NCI-H774 (cell line): ENCODE measurements around the gene ERC1.
"Not testable (repeated sequence)": the region's sequence is repeated elsewhere in the genome, so short reads cannot be mapped to it uniquely, and the experiment has no call there.

Experiments used
- DNase-seq: peaks from one replicate; lab custom pipeline; 2025; lab: John Stamatoyannopoulos, UW

The ERC1 gene

GRCh38 chr12:1189163-1189562 lies 198.1 kb downstream of the ERC1 start:
- DNase-seq, result no peak

GRCh38 chr12:1195513-1195912 lies 204.5 kb downstream of the ERC1 start:
- DNase-seq, result no peak

DNA sequence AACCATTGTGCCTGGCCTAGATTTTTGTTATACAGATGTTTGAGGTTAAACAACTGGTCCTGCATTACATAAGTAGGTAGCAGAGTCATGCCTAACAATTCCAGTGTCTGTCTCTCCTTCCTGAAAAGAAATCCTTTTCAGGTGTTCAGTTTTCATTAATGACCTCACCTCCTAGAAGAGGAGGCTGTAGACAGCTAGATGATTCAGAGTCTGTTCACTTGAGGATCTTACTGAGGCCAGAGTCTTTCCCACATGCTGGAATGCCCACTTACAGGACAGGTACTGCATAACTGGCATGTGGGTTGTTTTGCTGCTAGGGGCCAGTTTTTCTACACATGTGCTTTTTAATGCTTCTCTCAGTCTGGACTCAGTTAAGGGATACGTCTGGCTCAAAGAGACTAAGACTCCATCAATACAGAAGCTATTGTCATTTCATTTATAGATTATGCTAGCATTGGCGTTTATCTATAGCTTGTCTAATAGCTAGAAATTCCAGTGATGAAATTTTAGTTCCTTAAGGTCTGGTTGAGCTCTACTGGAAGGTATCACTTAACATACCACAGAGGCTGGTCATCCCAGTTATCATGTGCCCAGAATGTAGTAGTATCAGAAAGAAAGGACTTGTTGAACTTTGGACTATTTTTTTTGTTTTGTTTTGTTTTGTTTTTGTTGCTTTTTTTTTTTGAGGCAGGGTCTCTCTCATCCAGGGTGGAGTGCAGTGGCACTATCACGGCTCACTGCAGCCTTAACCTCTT lies 206.4 kb downstream of the ERC1 start:
- DNase-seq, result no peak

DNA sequence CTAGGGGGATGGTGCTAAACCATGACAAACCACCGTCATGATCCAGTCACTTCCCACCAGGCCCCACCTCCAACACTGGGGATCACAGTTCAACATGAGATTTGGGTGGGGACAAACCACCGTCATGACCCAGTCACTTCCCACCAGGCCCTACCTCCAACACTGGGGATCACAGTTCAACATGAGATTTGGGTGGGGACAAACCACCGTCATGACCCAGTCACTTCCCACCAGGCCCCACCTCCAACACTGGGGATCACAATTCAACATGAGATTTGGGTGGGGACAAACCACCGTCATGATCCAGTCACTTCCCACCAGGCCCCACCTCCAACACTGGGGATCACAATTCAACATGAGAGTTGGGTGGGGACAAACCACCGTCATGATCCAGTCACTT lies 207.8 kb downstream of the ERC1 start:
- DNase-seq, result not testable (repeated sequence)

DNA sequence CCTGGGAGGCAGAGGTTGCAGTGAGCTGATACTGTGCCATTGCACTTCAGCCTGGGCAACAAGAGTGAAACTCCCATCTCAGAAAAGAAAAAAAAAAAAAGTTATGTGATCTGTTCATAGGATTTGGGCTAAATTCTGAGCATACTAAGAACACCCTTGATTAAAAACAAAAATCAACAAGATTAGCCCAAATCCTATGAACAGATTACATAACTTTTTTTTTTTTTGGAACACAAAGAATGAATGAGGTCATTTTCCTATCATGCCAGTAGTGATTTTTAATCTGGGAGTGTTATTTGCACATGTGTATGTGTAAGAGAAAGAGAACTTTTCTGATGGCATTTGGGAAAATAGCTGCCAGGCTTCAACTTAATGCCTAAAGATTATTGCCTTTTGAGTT lies 208.7 kb downstream of the ERC1 start:
- no peak for DNase-seq

DNA sequence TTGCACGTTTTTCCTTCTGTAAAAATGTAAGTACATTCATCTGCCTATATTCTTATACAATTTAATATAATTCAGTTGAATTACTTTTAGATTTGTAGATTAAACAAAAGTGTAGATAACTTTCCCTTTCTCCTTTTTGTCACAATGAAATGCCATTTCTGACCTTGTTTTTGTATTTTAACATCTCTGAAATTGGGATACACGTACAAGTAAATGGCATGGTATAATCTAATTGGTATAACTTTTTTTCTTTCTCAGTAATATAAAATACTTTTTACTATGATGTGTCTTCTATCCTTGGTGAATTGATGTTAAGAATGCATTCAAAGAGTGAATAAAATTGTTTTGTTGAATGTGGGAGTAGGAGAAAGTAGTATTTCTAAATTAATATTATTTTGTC lies 210.0 kb downstream of the ERC1 start:
- no peak for DNase-seq

- DNase-seq, result no peak
These were observed 210.9 kb downstream of the ERC1 start for GRCh38 chr12:1201886-1202285.

DNA sequence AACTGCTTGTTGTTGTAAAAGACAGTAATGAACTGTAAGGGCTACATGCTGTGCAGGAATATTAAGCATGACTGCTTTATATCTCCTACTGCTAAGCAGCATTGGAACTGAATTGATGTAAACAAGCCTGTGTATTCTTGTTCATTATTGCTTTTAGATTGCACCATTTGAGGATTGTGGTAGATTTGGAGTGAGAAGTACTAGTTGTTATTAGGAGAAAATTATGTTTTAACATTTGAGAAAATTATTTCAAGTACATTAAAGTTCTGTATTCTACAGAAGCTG lies 212.7 kb downstream of the ERC1 start:
- DNase-seq, result no peak

DNA sequence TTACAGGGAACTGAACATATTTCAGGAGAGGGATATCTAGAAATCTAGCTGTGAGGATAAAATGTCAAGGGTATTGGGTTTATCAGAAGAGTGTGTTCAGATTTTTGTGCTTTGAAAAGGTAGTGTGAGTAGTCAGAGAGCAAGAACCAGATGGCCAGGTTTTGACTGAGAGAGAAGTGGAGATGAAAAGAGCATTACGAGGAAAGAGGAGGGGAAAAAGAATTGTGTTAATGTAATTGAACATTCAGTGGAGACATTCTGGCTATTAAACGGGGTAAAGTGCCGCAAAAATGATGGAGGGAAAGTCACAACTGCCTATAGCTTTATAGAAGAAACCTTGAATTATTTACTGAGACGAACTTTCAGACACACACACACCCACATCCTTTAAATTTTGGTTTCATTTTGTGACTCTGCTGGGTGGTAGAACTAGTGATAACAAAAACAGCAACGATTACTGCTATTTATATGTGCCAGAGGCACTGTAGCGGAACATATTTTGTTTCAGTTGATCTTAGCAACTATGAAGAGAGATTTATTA lies 213.6 kb downstream of the ERC1 start:
- no peak for DNase-seq

- no peak for DNase-seq
These were observed 214.6 kb downstream of the ERC1 start for GRCh38 chr12:1205512-1206060.

- no peak for DNase-seq
These were observed 215.2 kb downstream of the ERC1 start for GRCh38 chr12:1206118-1206734.

DNA sequence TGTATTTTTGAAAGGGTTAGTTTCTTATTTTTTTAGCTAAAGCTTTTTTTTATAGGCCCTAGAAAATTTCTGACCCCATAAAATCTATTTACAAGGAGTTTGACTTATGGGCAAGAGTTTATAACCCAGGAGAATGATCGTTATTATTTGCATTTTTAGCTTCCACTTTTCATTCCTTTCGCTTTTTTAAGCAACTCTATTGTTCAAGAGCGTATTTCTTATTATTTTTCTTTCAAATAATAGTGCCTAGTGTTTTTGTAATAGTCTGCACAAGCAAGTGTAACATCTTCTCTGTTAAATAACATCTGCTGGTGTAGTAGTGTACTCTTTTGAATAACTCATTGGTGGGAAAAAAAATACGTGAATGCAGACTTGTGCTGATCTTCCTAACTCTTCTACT lies 216.3 kb downstream of the ERC1 start:
- DNase-seq, result no peak

GRCh38 chr12:1208719-1209118 lies 217.7 kb downstream of the ERC1 start:
- not testable (repeated sequence) for DNase-seq

DNA sequence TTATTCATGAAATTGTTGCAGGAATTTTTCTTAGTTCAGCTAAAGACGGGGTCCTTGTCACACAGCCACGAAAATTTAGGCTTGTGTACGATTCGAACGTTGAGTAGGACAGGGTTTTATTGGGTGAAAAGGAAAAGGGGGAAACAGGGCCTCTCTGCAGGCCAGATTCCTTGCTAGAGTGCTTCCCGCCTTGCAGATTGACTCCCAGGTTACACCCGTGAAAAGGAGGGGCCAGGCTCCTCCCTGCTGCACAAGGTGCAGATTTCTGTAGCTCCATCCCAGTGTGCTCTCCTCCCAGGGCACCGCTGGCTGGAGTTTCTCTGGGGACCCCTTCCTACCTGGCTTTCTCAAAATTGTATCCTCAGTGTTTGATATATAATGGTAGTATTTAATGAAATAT lies 221.5 kb downstream of the ERC1 start:
- no peak for DNase-seq

GRCh38 chr12:1213205-1213604 lies 222.2 kb downstream of the ERC1 start:
- DNase-seq, result no peak

DNA sequence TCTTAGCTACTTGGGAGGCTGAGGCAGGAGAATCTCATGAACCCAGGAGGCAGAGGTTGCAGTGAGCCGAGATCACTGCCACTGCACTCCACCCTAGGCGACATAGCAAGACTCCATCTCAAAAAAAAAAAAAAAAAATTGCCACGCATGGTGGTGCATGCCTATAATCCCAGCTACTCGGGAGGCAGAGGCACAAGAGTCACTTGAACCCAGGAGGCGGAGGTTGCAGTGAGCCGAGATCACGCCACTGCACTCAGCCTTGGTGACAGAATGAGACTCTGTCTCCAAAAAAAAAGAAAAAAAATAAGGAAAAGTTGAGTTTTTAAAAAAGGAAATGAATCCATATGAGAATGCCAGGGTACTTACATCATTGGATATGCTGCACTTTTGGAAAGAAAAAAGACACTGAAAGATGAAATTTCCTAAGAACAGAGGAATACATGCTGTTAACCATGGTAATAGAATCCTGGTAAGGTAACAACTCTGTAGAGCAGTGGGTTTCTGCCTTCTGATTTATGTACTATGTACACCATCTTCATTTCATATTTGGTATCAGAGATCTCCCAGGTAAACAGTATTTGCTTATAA lies 222.7 kb downstream of the ERC1 start:
- DNase-seq, result no peak

DNA sequence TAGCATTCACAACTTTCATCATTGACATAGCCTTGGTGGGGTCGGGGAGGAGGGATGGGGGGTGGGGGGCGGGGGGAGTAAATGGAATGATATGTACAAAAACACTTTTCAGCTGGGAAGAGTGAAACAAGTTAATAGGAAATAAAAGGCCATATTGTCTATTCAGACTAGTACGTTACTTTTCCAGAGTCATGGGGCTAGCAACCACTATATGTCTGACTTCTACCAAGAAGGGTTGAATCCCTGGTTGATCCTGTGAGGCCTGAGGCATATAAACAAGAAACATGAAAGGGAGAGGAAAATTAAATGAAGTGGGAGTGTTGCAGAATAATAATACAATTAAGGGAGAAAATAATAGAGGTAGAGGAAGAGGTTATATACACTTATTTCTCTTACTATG lies 225.5 kb downstream of the ERC1 start:
- DNase-seq, result no peak

- no peak for DNase-seq
These were observed 226.3 kb downstream of the ERC1 start for GRCh38 chr12:1217191-1217949.

GRCh38 chr12:1218369-1218768 lies 227.3 kb downstream of the ERC1 start:
- no peak for DNase-seq

DNA sequence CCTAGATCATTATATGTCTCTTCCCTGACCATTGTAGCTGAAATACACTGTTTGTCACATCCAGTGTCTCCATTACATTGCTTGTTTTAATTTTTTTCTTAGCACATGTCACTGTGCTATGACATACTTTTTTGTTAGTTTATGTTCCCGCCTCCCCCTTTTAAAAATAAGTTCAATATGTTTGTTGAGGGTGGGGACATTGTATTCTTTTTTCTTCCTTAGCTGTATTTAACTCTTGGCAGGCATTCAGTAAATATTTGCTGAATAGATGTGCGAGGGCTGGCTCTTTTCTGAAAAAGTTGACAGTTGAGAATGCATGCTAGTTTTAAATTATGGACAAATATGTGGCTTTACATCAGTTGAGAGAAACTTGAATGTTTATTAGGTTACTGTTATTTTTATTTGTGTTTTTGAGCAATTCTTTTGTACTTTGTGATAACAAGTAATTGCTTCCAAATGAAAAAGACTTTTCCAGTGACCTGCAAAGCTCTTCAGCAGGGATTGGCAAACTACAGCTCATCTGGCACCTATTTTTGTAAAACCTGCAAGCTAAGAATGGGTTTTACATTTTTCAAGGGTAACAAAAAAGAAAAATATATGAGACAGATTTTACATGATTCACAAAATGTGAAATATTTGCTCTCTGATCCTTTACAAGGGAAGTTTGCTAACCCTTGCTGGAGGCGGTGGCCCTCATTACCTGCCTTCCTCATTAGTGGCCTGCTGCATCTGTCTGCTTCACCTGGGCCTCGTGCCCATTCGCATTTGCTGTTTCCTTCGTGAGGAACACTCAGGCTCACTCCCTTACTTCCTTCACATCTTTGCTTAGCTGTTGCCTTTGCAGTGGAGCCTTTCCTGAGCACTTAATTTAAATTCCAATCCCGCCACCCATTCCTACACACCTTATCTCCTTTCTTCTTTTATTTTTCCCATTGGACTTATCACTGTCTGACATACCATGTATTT lies 229.4 kb downstream of the ERC1 start:
- peak; percentile 64 for DNase-seq
